Colonic mucosa (tissue), 4 donors: ENCODE measurements around the gene CDH1. TPM values are rescaled to one million over a fixed set of nuclear protein-coding genes. Genes with fewer than 3 reads are reported as not detected.
"Not testable (repeated sequence)": the region's sequence is repeated elsewhere in the genome, so short reads cannot be mapped to it uniquely, and the experiment has no call there.

Source experiments
- DNase-seq: peaks from one replicate; pipeline ENCODE4 v3.0.0-alpha.2; 2020
- H3K27ac ChIP-seq: fragments of 200-600 bp; one replicate; pipeline ENCODE4 v1.8.0; 2021
- H3K27me3 ChIP-seq: fragments of 200-600 bp; one replicate; pipeline ENCODE4 v1.8.0; 2021
- H3K36me3 ChIP-seq: fragments of 200-600 bp; one replicate; pipeline ENCODE4 v1.8.0; 2021
- H3K4me1 ChIP-seq: fragments of 200-600 bp; one replicate; pipeline ENCODE4 v1.8.0; 2021; ENCODE audit warnings: mild to moderate bottlenecking
- H3K4me3 ChIP-seq: fragments of 200-600 bp; one replicate; pipeline ENCODE4 v1.8.0; 2021
- H3K9ac ChIP-seq, 2 donors: one replicate each; pipeline ENCODE4 v1.7.0; 2013; ENCODE audit warnings: control low read depth in 2 of 2, low read depth in 2 of 2, low read length in 2 of 2
- H3K9me3 ChIP-seq: fragments of 200-600 bp; one replicate; pipeline ENCODE4 v1.8.0; 2021
- intact Hi-C: fragments of 100-400 bp; cut with DNase I; formaldehyde crosslinking; loops from one replicate; pipeline ENCODE4 v1.14.1; 2022
- total RNA-seq, 2 donors: library from RNA; stranded (reverse); fragmentation: NEBNext Ultra II Directional in 1 of 2; extraction: Animal tissue kit (Norgen Biotek cat#: 25700) in 1 of 2; gene quantifications; one replicate each; pipeline ENCODE4 v1.2.1, GENCODE V29; 2021
- TF ChIP-seq, protein P1 (sequence below): fragments of 200-600 bp; IDR thresholded peaks from one replicate; pipeline ENCODE4 v1.8.0; 2022; ENCODE audit warnings: antibody characterized with exemption, mild to moderate bottlenecking
- donor health status: healthy.
- donor health status: DM: no; HTN: no; CAD: no.
- donor health status: DM: no; HTN: no; CAD: no.

Gene CDH1
- total RNA-seq, 2 donors from 2014 or later = 494 to 519 TPM

DNA sequence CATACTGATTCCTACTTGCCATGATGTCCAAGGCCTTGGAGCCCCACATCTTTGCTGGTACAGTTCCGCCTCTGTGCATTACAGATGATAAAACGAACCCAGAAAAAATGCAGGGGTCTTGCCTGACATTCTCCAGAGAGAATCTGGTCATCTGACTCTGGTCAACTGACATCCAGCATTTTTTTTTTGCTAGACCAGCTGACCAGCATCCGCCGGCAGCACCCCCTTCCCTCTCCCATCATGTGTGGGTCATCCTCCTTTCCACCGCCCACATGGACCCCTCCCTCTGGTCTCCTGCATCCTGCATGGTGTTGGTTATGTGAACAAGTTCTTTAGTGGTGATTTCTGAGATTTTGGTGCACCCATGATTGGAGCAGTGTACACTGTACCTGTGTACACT is 47.1 kb downstream of the CDH1 start:
- no peak for DNase-seq
- Histone ChIP-seq H3K27ac (no peak overlapping the region), H3K9ac (no peak overlapping the region), H3K4me1 (no peaks in the 10 kb centered on the region), H3K36me3 (no peaks in the 10 kb centered on the region), H3K27me3 (no peaks in the 10 kb centered on the region), H3K9me3 (no peaks in the 10 kb centered on the region), H3K4me3 (no peak overlapping the region)
- TF ChIP-seq, protein P1, sequence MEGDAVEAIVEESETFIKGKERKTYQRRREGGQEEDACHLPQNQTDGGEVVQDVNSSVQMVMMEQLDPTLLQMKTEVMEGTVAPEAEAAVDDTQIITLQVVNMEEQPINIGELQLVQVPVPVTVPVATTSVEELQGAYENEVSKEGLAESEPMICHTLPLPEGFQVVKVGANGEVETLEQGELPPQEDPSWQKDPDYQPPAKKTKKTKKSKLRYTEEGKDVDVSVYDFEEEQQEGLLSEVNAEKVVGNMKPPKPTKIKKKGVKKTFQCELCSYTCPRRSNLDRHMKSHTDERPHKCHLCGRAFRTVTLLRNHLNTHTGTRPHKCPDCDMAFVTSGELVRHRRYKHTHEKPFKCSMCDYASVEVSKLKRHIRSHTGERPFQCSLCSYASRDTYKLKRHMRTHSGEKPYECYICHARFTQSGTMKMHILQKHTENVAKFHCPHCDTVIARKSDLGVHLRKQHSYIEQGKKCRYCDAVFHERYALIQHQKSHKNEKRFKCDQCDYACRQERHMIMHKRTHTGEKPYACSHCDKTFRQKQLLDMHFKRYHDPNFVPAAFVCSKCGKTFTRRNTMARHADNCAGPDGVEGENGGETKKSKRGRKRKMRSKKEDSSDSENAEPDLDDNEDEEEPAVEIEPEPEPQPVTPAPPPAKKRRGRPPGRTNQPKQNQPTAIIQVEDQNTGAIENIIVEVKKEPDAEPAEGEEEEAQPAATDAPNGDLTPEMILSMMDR = no peak
- intact Hi-C loops = no loop called here

DNA sequence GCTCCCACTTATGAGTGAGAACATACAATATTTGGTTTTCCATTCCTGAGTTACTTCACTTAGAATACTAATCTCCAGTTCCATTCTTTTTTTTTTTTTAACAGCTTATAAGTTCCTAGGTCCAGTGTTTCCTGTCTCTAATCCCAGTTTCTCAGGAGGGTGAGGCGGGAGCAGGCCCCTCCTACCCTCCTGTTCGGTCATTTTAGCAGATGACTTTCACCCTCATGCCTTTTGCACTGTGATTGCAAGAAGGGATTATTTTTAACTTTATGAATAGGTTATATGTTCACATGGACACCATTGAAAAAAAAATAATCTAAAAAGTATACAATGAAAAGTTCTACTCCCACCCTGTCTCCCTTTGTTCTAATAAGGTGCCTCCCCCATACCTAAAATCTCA is 47.6 kb downstream of the CDH1 start:
- H3K9me3 ChIP-seq = no peaks in the 10 kb centered on the region
- no peaks in the 10 kb centered on the region for H3K4me1 ChIP-seq
- no peak overlapping the region for H3K4me3 ChIP-seq
- no peaks in the 10 kb centered on the region for H3K36me3 ChIP-seq
- no peak overlapping the region for H3K9ac ChIP-seq
- no peaks in the 10 kb centered on the region for H3K27me3 ChIP-seq
- intact Hi-C loops = no loop called here
- no peak for DNase-seq
- no peak overlapping the region for H3K27ac ChIP-seq
- TF ChIP-seq, protein P1 = no peak

DNA sequence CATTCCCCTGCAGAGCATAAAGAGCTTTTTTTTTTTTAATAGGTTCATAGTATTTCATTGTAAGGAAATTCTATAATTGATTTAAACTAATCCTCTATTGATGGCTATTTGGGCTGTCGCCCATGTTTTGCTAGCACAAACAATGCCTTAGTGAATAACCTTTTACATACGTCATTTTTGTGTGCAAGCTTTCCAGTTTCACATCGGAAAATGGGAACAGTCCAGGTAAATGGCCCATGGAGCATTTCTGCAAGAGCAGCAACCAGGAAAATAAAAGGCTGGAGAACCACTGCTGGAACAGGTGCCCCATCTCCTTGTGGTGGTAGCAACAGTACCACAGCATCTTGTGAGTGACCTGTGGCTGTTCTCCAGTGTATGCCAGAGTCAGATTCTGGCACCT is 48.6 kb downstream of the CDH1 start:
- TF ChIP-seq, protein P1 = no peak
- Histone ChIP-seq H3K36me3 (no peaks in the 10 kb centered on the region), H3K4me3 (no peak overlapping the region), H3K27me3 (no peaks in the 10 kb centered on the region), H3K27ac (no peak overlapping the region), H3K9ac (no peak overlapping the region), H3K4me1 (peaks cover 6% of the 10 kb centered on the region), H3K9me3 (no peaks in the 10 kb centered on the region)
- intact Hi-C loops = no loop called here
- DNase-seq = no peak

DNA sequence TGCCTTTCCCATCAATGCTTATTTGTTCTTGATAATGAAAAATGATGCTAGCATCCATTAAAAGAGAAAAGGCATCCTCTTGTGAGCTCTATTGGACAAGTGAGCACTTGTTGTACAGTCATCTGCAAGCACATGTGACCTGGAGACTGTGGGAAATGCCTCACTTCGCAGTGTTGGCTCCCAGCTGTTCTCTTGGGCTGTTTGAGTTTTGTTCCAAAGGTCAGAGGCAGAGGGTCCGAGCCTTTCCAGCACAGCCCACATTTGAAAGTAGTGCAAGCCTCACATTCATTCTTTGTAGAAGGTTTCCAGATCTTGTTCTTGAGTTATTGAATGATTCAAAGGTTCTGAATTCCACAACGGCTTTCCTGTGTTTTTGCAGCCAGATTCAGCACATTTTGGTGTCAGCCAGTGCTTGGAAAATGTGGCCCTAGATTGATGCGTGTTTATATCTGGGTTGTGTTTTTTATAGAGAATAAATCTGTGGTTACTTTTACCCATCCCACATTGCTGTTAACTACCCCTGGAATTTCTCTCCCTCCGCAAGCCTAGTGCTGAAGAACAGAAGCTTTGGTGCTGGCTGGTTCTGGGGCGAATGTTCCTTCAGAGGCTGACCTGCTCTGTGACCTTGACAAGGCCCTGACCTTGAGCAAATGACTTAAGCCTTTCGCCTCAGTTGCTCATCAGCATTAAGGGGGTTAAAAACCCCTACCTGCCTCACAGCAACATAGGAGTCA is 49.8 kb downstream of the CDH1 start:
- no peak overlapping the region for H3K27ac ChIP-seq
- no peaks in the 10 kb centered on the region for H3K36me3 ChIP-seq

DNA sequence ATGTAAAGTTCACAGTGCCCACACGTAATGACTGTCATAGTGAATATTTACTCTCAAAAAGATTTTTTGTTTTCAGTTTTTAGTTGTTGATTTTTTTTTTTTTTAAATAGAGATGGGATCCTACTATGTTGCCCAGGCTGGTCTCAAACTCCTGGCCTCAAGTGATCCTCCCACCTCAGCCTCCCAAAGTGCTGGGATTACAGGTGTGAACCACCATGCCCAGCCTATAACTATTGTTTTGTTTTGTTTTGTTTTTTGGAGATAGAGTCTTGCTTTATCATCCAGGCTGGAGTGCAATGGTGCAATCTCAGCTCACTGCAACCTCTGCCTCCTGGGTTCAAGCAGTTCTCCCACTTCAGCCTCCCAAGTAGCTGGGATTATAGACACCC is 50.3 kb downstream of the CDH1 start:
- H3K36me3 ChIP-seq, H3K4me3 ChIP-seq, intact Hi-C loops, DNase-seq, H3K9me3 ChIP-seq, H3K4me1 ChIP-seq, H3K27ac ChIP-seq, H3K27me3 ChIP-seq, H3K9ac ChIP-seq: not testable (repeated sequence)

More for the DNA sequence above, 49.8 kb downstream of the CDH1 start:
- H3K9me3 ChIP-seq = no peaks in the 10 kb centered on the region
- peaks cover 8% of the 10 kb centered on the region for H3K4me1 ChIP-seq
- no peak for DNase-seq
- intact Hi-C loops = no loop called here
- H3K4me3 ChIP-seq = no peak overlapping the region
- TF ChIP-seq, protein P1 = no peak
- H3K27me3 ChIP-seq = no peaks in the 10 kb centered on the region
- no peak overlapping the region for H3K9ac ChIP-seq

DNA sequence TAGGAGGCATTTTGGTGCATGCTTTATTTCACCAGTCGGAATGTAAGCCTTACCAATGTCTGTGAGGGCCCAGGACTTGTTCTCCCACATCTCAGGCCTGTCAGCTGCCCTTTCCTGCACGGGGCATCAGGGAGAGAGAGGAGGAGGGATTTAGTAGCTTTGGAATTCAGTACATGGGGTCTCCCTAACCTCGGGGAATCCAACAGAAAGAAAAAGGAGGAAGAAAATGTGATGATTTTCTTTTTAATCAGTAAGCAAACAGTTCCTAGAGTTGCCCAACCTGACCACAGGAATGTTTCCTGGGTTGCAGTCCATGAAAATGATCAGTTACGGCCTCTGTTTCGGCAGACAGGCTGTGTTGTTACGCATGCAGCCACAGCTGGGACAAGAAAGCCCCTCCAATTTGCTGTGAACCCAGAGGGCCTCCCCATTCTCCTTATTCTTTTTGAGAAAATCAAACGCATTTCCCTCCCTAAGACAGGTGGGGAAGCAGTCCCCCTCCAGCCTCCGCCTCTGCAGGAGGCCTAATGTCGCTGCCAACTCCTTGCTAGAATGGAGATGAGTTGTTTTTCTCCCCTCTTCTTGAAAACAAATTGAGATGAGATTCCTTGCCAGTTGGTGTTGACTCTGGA is 53.2 kb downstream of the CDH1 start:
- intact Hi-C loops = loop anchor here (10.0 kb wide), 1 partner anchor 45 kb away; no protein-coding TSS in a partner anchor
- DNase-seq = no peak
- H3K9ac ChIP-seq = peak overlapping the region in 1 of 2 donors; percentile 23
- no peaks in the 10 kb centered on the region for H3K27me3 ChIP-seq
- TF ChIP-seq, protein P1 = no peak
- no peak overlapping the region for H3K4me3 ChIP-seq
- H3K4me1 ChIP-seq = peaks cover 8% of the 10 kb centered on the region
- H3K27ac ChIP-seq = no peak overlapping the region
- no peaks in the 10 kb centered on the region for H3K36me3 ChIP-seq
- no peaks in the 10 kb centered on the region for H3K9me3 ChIP-seq
